CD1c-positive myeloid dendritic cell (primary cell): Measurements from ENCODE around the gene EXOC3L2.
"Not testable (repeated sequence)": the region's sequence is repeated elsewhere in the genome, so short reads cannot be mapped to it uniquely, and the experiment has no call there.

ENCODE experiments used
- DNase-seq: peaks from one replicate; pipeline ENCODE4 v3.0.0-alpha.2; 2016; ENCODE audit errors: extremely low spot score

EXOC3L2 gene

DNA sequence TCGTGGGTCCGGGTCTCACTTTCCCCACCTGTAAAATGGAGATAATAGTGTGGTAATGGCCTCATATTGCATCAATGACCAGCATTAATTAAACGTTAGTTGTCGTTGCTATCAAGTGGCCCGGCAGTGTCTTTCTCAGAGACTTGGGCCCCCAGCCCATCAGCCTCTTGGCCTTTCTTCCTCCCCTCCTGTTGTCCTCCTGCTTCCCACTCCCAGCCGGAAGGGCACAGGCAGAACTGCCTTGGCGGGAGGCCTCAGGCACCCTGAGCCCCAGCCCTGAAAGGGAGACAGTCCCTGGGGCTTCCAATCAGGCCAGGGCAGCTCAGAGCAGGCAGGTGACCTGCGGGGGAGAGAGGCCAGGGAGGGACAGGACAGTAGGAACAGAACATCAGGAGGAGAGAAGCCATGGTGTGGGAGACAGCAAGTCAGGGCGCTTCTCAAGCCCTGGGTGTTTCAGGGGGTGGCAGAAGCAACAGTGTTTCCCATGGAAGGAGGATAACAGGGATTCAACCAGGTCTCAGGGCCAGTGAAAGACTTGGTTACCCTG is 10.5 kb upstream of the EXOC3L2 start:
- no peak for DNase-seq

GRCh38 chr19:45254044-45254531 is 8.9 kb upstream of the EXOC3L2 start:
- no peak for DNase-seq

DNA sequence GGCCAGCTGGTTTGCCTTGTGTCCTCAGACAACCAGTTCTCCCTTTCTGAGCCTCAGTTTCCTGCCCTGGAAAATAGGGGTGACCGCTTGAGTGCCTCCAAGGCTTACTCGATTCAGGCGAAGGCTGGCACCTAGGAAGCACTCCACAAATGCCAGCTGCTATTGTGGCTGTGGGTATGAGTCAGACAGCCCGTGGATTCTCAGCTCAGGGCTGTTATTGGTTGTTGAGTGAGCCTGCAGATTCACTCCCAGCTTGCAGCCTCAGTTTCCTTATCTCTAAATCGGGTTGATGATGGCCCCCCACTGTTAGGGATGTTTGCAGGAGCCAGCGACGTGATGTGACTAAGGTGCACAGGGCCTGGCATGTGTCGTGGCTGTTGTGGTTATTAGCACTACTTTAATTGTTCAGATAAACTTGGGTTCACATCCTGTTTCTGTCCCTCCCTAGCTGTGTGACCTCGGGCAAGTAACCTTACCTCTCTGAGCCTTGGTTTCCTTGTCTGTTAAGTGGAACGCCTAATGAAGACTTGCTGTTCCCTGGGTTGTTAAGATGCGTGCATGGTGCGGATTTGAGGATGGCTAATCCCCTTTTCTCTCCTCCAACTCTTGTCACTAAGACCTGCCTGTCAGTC is 8.3 kb upstream of the EXOC3L2 start:
- DNase-seq: no peak

GRCh38 chr19:45251452-45252354 is 6.5 kb upstream of the EXOC3L2 start:
- no peak for DNase-seq

DNA sequence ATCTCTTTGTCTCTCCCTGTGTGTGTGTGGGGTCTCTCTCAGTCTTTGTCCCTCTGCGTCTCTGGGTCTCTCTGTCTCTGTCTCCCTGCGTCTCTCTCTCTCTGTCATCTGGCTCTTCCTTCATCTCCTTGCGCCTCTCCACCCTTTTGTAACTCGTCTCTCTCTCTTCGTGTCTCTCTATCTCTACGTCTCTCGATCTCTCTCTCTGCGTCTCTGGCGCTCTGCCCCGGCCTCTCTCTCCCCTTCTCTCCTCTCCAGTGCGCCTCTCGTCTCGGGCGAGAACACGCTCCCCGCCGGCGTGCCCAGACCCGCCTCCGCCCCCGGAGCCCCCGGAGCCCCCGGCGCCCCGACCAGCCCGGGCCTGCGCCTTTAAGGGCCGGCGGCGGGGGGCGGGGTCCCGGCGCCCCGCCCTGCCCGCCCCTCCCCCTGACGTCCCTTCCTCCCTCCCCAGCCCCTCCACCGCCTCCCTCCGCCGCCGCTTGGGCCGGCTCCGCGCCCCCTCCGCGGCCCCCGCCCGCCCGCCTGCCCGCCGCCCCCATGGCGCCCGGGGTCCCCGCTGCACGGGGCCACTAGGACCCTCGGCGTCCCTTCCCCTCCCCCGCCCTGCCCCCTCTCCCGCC is 5.7 kb upstream of the EXOC3L2 start, which contains the start of gene MARK4:
TSS of gene MARK4 (plus strand) at position 440 of the 620 bp plus-strand sequence. CDS start 318 bp downstream, outside the sequence.
- DNase-seq: peak; percentile 70

DNA sequence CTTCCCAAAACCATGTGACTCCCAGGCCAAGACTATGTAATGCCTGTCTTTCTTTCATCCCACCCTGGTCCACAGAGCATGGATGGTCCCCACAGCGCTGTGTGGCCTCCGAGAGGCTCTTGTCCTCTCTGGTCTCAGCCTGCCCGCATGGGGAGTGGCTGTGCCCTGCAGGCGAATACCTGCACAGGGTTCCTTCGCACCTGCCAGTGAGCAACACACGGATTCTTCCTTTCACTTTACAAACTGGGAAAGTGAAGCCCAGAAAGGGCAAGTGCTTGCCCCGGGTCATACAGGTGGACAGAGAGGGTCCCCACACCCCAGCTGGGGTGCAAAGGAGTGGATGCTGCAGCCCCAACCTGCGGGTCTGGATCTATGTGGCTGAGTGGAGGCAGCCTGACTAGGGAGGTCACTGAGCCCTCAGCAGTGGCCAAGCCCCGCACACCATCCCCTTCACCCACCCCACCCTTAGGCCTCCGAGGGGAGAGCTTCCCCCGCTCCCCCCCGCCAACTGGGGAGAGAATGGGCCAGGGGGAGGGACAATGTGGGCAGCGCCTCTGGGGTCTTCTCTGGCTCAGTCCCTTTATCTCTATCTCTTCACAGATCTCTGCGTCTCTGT is 5.1 kb upstream of the EXOC3L2 start:
- DNase-seq: no peak

GRCh38 chr19:45249261-45250033 is 4.2 kb upstream of the EXOC3L2 start:
- no peak for DNase-seq

GRCh38 chr19:45247136-45247535 is 1.9 kb upstream of the EXOC3L2 start:
- no peak for DNase-seq

DNA sequence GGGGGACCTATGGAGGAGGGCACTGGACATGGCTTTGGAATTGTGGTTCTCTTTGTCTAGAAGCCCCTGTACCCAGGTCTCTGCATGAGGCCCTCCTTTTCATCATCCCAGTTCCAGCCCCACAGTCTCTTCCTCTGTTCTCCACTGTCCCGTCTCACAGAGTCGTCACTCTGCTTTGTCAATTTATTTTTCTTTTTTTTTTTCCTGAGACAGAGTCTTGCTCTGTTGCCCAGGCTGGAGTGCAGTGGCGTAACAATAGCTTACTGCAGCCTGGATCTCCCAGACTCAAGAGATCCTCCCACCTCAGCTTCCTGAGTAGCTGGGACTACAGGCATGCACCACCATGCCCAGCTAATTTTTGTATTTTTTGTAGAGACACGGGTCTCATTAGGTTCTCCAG is 619 bp upstream of the EXOC3L2 start:
- DNase-seq: no peak

GRCh38 chr19:45244133-45244794 is 943 bp downstream of the EXOC3L2 start:
- no peak for DNase-seq

DNA sequence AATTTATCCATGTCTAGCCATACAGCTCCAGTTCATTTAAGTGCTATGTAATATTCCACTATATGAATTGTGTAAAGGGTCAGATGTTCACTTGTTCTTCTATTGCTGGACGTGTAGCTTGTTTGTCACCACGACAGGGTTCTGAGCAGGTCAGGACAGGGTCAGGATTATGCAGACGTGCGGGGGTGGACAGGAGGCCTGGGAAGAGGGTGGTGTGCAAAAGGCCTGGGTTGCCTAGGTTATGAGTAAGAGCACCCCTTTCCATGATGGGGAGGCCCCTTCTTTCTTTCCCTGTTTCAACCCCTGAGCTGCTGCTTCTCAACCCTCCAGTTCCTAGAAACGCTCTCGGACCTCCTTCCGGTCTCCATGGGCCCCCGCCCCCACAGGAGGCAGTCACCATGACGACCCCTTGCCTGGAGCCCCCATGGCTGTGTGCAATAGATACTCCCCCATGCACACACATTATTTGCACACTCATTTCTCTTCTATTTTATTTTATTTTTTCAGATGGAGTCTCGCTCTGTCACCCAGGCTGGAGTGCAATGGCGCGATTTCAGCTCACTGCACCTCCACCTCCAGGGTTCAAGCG is 2.0 kb downstream of the EXOC3L2 start:
- DNase-seq: no peak

- DNase-seq: no peak
These were observed 6.7 kb downstream of the EXOC3L2 start for GRCh38 chr19:45238556-45238955.

- no peak for DNase-seq
These were observed 9.7 kb downstream of the EXOC3L2 start for GRCh38 chr19:45235485-45235884.

DNA sequence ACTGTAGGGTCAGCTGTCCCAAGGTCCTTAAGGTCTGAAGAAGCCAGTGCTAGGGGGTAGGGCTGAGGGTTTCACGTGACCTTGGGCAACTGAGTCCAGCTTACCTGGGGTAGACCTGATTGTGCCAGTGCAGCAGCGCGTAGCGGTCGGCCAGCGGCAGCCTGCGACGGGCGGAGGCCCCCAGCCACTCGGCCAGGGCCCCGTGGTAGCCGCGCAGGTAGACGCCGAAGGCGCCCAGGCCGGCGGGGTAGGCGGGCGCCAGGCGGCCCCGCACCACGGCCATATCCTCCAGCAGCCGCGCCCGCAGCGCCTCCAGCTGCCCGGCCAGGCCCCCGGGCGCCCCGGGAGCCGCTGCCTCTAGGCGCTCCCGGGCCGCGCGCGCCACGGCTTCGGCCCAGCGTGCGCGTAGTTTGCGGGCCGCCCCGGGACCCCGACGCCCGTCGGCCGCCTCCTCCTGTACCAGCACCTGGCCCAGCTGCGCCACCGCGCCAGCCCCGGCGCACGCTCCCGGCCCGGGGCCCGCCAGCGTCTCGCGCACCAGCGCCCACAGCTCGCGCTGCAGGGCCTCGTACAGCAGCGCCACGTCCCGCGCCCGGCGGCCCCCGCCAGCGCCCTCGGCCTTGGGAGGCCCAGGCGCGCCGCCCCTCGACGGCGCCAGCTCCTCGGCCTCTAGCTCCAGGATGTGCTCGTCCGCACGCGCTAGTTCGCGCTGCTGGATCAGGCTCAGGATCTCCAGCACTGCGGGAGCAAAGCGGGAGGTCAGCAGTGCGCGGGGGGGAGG is 10.9 kb downstream of the EXOC3L2 start:
- DNase-seq: no peak

- no peak for DNase-seq
These were observed 13.3 kb downstream of the EXOC3L2 start for GRCh38 chr19:45231891-45232290.

GRCh38 chr19:45229056-45229455 is 16.2 kb downstream of the EXOC3L2 start:
- not testable (repeated sequence) for DNase-seq

- no peak for DNase-seq
These were observed 20.6 kb downstream of the EXOC3L2 start for GRCh38 chr19:45224645-45225044.

DNA sequence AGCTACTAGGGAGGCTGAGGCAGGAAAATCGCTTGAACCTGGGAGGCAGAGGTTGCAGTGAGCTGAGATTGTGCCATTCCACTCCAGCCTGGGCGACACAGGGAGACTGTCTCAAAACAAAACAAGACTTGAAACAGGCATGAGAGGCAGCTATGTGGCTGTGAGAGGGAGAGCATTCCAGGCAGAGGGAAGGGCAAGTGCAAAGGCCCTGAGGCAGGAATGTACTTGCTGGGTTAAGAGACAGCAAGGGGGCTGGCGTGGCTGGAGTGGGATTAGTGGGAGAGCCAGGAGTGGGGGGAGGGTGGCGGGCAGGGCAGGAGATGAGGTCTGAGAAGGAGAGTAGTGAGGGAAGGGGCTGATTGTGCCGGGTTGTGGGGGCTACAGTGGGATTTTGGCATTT is 21.3 kb downstream of the EXOC3L2 start:
- no peak for DNase-seq

DNA sequence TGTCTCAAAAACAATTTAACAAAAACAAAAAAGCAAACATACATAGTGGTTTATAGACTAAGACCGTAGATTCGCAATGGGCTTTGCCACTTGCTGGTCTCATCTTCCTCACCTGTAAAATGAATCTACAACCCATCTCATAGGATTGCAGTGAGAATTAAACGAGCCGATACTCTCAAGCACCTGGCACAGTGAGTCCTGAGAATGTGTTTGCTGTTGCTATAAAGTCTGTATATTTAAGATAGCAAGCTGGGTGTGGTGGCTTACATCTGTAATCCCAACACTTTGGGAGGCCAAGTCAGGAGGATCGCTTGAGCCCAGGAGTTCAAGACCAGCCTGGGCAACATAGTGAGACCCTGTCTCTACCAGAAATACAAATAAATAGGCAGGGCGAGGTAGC is 22.5 kb downstream of the EXOC3L2 start:
- no peak for DNase-seq
